HEK293 (cell line): Measurements from ENCODE around the gene MNX1.

Experiments
- CTCF ChIA-PET: fragments of 350-600 bp; formaldehyde crosslinking; extraction: SDS; loops from one replicate; lab custom pipeline; 2021; ENCODE audit warnings: antibody characterized with exemption; lab: Yijun Ruan, JAX
- POLR2A ChIA-PET: fragments of 300-600 bp; formaldehyde crosslinking; extraction: SDS; loops from one replicate; lab custom pipeline; 2020; ENCODE audit warnings: antibody characterized with exemption, inconsistent platforms; lab: Yijun Ruan, JAX
- H3K27ac ChIP-seq: fragments of 200-500 bp; sonication (Bioruptor generic); 2 replicates; pipeline ENCODE4 v1.5.1; 2014; ENCODE audit warnings: low read depth, low read length, control low read depth, inconsistent platforms; ENCODE audit errors: extremely low read depth
- H3K36me3 ChIP-seq, 2 experiments: fragments of 200-500 bp in 1 of 2; sonication (Bioruptor generic) in 1 of 2; 1 replicate in 1 of 2; 2 replicates in 1 of 2; pipeline ENCODE4 v1.5.1; 2014 to 2017; ENCODE audit warnings: inconsistent platforms in 2 of 2, low read length in 2 of 2; ENCODE audit not compliant: control insufficient read depth in 2 of 2, insufficient read depth in 1 of 2
- H3K4me1 ChIP-seq: fragments of 200-500 bp; sonication (Bioruptor generic); 2 replicates; pipeline ENCODE4 v1.5.1; 2014; ENCODE audit warnings: mild to moderate bottlenecking, low read length, inconsistent platforms; ENCODE audit not compliant: control insufficient read depth, insufficient read depth
- H3K4me3 ChIP-seq: 2 replicates; pipeline ENCODE4 v1.5.1; 2011; ENCODE audit warnings: low read depth, mild to moderate bottlenecking, control low read depth, low read length, moderate library complexity
- H3K9me3 ChIP-seq: fragments of 200-500 bp; sonication (Bioruptor generic); 2 replicates; pipeline ENCODE4 v1.5.1; 2014; ENCODE audit warnings: low read depth, low read length, inconsistent platforms; ENCODE audit not compliant: control insufficient read depth, insufficient read depth
- KLF16 ChIP-seq: fragments of 450-650 bp; formaldehyde crosslinking; IDR thresholded peaks from 2 replicates; pipeline ENCODE4 v1.5.1; 2017; ENCODE audit warnings: missing biosample characterization, missing genetic modification characterization
- KLF8 ChIP-seq: fragments of 450-650 bp; formaldehyde crosslinking; IDR thresholded peaks from 2 replicates; pipeline ENCODE4 v1.5.1; 2016; ENCODE audit warnings: missing biosample characterization, missing genetic modification characterization
- MZF1 ChIP-seq: fragments of 450-650 bp; formaldehyde crosslinking; IDR thresholded peaks from 2 replicates; pipeline ENCODE4 v1.5.1; 2017; ENCODE audit warnings: missing biosample characterization, missing genetic modification characterization, borderline replicate concordance
- SP3 ChIP-seq: fragments of 450-650 bp; formaldehyde crosslinking; IDR thresholded peaks from 2 replicates; pipeline ENCODE4 v1.5.1; 2016; ENCODE audit warnings: missing biosample characterization, missing genetic modification characterization
- WT1 ChIP-seq: fragments of 450-650 bp; formaldehyde crosslinking; IDR thresholded peaks from 2 replicates; pipeline ENCODE4 v1.5.1; 2016; ENCODE audit warnings: missing biosample characterization, missing genetic modification characterization
- ZBTB1 ChIP-seq: fragments of 450-650 bp; formaldehyde crosslinking; IDR thresholded peaks from 2 replicates; pipeline ENCODE4 v1.5.1; 2016; ENCODE audit warnings: missing biosample characterization, missing genetic modification characterization
- ZNF112 ChIP-seq: fragments of 450-650 bp; formaldehyde crosslinking; IDR thresholded peaks from 2 replicates; pipeline ENCODE4 v1.5.0; 2017; ENCODE audit warnings: missing biosample characterization, missing genetic modification characterization
- ZNF157 ChIP-seq: fragments of 450-650 bp; formaldehyde crosslinking; IDR thresholded peaks from 2 replicates; pipeline ENCODE4 v1.5.1; 2016; ENCODE audit warnings: missing biosample characterization, missing genetic modification characterization
- ZNF19 ChIP-seq: fragments of 450-650 bp; formaldehyde crosslinking; IDR thresholded peaks from 2 replicates; pipeline ENCODE4; 2016; ENCODE audit warnings: missing biosample characterization, missing genetic modification characterization, low read depth
- ZNF214 ChIP-seq: fragments of 450-650 bp; formaldehyde crosslinking; IDR thresholded peaks from 2 replicates; pipeline ENCODE4 v1.5.1; 2017; ENCODE audit warnings: missing biosample characterization, mild to moderate bottlenecking, missing genetic modification characterization, borderline replicate concordance
- ZNF221 ChIP-seq: fragments of 450-650 bp; formaldehyde crosslinking; IDR thresholded peaks from 2 replicates; pipeline ENCODE4 v1.5.1; 2017; ENCODE audit warnings: missing biosample characterization, missing genetic modification characterization, borderline replicate concordance
- ZNF248 ChIP-seq: fragments of 450-650 bp; formaldehyde crosslinking; IDR thresholded peaks from 2 replicates; pipeline ENCODE4 v1.5.1; 2017; ENCODE audit warnings: missing biosample characterization, missing genetic modification characterization
- ZNF664 ChIP-seq: fragments of 450-650 bp; formaldehyde crosslinking; IDR thresholded peaks from 2 replicates; pipeline ENCODE4 v1.5.1; 2016; ENCODE audit warnings: missing biosample characterization, missing genetic modification characterization
- ZNF768 ChIP-seq: fragments of 450-650 bp; formaldehyde crosslinking; IDR thresholded peaks from 2 replicates; pipeline ENCODE4 v1.5.1; 2018; ENCODE audit warnings: missing biosample characterization, mild to moderate bottlenecking, missing genetic modification characterization
- ZNF792 ChIP-seq: fragments of 450-650 bp; formaldehyde crosslinking; IDR thresholded peaks from 2 replicates; pipeline ENCODE4 v1.5.1; 2016; ENCODE audit warnings: missing biosample characterization, missing genetic modification characterization
- ZSCAN30 ChIP-seq: fragments of 450-650 bp; IDR thresholded peaks from 2 replicates; pipeline ENCODE4 v1.5.1; 2018; ENCODE audit warnings: missing biosample characterization, mild to moderate bottlenecking, missing genetic modification characterization, moderate library complexity
- TF ChIP-seq, protein P1 (sequence below): fragments of 450-650 bp; formaldehyde crosslinking; IDR thresholded peaks from 2 replicates; pipeline ENCODE4 v1.5.1; 2016; ENCODE audit warnings: missing biosample characterization, missing genetic modification characterization
- TF ChIP-seq, protein P2 (sequence below): fragments of 450-650 bp; formaldehyde crosslinking; IDR thresholded peaks from 2 replicates; pipeline ENCODE4 v1.5.1; 2017; ENCODE audit warnings: missing biosample characterization, missing genetic modification characterization
- TF ChIP-seq, protein P3 (sequence below): fragments of 450-650 bp; formaldehyde crosslinking; IDR thresholded peaks from 2 replicates; pipeline ENCODE4 v1.5.1; 2016; ENCODE audit warnings: missing biosample characterization, missing genetic modification characterization
- TF ChIP-seq, protein P4 (sequence below): fragments of 450-650 bp; IDR thresholded peaks from 2 replicates; pipeline ENCODE4 v1.5.1; 2018; ENCODE audit warnings: missing biosample characterization, mild to moderate bottlenecking, missing genetic modification characterization
- TF ChIP-seq, protein P5 (sequence below): fragments of 450-650 bp; formaldehyde crosslinking; conservative IDR thresholded peaks from 2 replicates; pipeline ENCODE4 v1.5.1; 2016; ENCODE audit warnings: low read depth, missing biosample characterization, missing genetic modification characterization

MNX1 gene

DNA sequence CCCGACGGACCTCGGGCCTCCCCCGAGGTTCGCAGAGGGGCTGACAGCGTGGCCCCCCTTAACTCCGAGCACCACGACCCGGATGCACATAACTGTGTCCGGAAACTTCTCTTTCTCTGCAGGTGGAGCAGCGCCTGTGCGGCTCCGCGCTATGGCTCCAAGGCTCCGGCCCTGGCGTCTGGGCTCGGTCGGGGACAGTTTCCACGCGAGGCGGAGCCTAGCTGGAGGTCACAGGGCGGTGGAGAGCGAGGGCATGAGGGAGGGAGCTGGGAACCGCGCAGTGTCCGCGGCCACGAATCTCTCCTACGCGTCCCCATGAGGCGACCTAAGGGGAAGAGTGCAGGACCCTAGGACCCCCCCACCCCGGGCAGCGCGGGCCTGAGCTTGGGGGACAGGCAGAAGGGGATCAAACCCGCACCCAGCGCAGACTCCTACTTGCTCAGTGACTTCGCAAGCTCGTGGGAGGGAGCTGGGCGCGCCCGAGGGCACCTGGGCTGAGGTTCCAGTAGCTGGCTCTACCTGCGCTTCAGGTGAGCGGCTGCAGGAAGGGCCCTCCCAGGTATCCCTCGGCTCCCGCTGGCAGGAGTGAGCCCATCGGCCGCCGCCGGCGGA, 8.6 kb upstream of the MNX1 start:
- Histone ChIP-seq H3K27ac (no peak overlapping the region), H3K4me3 (no peak overlapping the region), H3K9me3 (no peaks in the 10 kb centered on the region), H3K4me1 (no peaks in the 10 kb centered on the region), H3K36me3 (no peaks in the 10 kb centered on the region)
- ChIA-PET POLR2A (no interaction called here), CTCF (no interaction called here)
- TF ChIP-seq, protein P1, sequence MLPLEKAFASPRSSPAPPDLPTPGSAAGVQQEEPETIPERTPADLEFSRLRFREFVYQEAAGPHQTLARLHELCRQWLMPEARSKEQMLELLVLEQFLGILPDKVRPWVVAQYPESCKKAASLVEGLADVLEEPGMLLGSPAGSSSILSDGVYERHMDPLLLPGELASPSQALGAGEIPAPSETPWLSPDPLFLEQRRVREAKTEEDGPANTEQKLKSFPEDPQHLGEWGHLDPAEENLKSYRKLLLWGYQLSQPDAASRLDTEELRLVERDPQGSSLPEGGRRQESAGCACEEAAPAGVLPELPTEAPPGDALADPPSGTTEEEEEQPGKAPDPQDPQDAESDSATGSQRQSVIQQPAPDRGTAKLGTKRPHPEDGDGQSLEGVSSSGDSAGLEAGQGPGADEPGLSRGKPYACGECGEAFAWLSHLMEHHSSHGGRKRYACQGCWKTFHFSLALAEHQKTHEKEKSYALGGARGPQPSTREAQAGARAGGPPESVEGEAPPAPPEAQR (tag by site-specific recombination) = no peak
- TF ChIP-seq ZNF768 (tag by site-specific recombination) = no peak
- TF ChIP-seq ZBTB1 (tag by site-specific recombination) = no peak
- TF ChIP-seq ZNF19 (tag by site-specific recombination) = no peak
- TF ChIP-seq, protein P2, sequence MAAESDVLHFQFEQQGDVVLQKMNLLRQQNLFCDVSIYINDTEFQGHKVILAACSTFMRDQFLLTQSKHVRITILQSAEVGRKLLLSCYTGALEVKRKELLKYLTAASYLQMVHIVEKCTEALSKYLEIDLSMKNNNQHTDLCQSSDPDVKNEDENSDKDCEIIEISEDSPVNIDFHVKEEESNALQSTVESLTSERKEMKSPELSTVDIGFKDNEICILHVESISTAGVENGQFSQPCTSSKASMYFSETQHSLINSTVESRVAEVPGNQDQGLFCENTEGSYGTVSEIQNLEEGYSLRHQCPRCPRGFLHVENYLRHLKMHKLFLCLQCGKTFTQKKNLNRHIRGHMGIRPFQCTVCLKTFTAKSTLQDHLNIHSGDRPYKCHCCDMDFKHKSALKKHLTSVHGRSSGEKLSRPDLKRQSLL (tag by site-specific recombination) = 0 out of 2 replicates have a peak, but pooled peaks have one; percentile 14
- no peak for TF ChIP-seq ZSCAN30 (tag by site-specific recombination)
- no peak for TF ChIP-seq ZNF248 (tag by site-specific recombination)

DNA sequence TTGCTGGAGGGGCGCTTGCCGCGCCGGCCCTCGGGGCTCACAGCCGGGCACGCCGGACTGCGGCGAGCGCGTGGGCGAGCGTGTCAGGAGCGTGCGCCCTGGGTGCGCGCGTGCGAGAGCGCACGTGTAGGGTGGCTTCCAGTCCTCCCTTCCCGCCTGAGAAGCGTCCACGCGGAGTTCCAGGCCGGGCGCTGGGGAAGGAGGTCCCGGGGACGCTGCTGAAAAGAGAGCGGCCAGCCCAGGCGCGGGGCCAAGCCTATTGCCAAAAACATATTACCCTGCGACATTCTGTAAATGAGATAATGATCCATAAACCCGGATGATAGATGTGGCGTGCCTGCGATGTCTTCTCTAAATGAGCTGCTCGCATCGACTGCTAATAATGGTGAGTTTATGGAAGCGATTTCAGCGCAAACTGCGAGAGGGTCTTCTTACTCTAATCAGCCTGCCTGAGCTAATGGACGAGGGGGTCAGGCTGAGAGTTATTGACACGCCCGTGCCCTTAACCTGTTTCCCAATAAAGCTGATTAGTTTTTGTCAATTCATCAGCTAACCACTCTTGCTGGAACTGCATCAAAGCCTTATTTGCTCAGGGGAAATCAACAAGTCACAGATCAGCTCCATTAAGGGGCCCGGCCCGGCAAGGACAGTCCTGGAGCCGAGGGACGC, 8.0 kb upstream of the MNX1 start:
- Histone ChIP-seq H3K4me3 (no peak overlapping the region), H3K4me1 (no peaks in the 10 kb centered on the region), H3K9me3 (no peaks in the 10 kb centered on the region), H3K36me3 (no peaks in the 10 kb centered on the region), H3K27ac (no peak overlapping the region)
- POLR2A ChIA-PET = no interaction called here
- CTCF ChIA-PET = no interaction called here
- TF ChIP-seq WT1 = no peak
- TF ChIP-seq, protein P3, sequence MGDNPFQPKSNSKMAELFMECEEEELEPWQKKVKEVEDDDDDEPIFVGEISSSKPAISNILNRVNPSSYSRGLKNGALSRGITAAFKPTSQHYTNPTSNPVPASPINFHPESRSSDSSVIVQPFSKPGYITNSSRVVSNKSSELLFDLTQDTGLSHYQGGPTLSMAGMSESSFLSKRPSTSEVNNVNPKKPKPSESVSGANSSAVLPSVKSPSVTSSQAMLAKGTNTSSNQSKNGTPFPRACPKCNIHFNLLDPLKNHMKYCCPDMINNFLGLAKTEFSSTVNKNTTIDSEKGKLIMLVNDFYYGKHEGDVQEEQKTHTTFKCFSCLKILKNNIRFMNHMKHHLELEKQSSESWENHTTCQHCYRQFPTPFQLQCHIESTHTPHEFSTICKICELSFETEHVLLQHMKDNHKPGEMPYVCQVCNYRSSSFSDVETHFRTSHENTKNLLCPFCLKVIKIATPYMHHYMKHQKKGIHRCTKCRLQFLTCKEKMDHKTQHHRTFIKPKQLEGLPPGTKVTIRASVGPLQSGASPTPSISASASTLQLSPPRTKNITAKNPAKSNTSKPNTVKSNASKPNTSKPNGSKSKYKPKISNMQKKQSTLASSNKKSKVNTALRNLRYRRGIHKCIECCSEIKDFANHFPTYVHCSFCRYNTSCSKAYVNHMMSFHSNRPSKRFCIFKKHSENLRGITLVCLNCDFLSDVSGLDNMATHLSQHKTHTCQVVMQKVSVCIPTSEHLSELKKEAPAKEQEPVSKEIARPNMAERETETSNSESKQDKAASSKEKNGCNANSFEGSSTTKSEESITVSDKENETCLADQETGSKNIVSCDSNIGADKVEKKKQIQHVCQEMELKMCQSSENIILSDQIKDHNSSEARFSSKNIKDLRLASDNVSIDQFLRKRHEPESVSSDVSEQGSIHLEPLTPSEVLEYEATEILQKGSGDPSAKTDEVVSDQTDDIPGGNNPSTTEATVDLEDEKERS = no peak
- no peak for TF ChIP-seq ZNF112 (tag by site-specific recombination)
- TF ChIP-seq SP3 (tag by site-specific recombination) = no peak
- no peak for TF ChIP-seq ZNF157 (tag by site-specific recombination)
- TF ChIP-seq MZF1 (tag by site-specific recombination) = no peak
- TF ChIP-seq, protein P4, sequence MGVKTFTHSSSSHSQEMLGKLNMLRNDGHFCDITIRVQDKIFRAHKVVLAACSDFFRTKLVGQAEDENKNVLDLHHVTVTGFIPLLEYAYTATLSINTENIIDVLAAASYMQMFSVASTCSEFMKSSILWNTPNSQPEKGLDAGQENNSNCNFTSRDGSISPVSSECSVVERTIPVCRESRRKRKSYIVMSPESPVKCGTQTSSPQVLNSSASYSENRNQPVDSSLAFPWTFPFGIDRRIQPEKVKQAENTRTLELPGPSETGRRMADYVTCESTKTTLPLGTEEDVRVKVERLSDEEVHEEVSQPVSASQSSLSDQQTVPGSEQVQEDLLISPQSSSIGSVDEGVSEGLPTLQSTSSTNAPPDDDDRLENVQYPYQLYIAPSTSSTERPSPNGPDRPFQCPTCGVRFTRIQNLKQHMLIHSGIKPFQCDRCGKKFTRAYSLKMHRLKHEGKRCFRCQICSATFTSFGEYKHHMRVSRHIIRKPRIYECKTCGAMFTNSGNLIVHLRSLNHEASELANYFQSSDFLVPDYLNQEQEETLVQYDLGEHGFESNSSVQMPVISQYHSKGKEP = no peak
- TF ChIP-seq ZNF19 (tag by site-specific recombination) = no peak
- TF ChIP-seq ZNF221 (tag by site-specific recombination) = no peak
- no peak for TF ChIP-seq ZNF792 (tag by site-specific recombination)
- TF ChIP-seq ZNF214 = no peak
- TF ChIP-seq KLF8 (tag by site-specific recombination) = no peak
- TF ChIP-seq KLF16 (tag by site-specific recombination) = no peak
- TF ChIP-seq ZNF664 = no peak
- TF ChIP-seq, protein P5, sequence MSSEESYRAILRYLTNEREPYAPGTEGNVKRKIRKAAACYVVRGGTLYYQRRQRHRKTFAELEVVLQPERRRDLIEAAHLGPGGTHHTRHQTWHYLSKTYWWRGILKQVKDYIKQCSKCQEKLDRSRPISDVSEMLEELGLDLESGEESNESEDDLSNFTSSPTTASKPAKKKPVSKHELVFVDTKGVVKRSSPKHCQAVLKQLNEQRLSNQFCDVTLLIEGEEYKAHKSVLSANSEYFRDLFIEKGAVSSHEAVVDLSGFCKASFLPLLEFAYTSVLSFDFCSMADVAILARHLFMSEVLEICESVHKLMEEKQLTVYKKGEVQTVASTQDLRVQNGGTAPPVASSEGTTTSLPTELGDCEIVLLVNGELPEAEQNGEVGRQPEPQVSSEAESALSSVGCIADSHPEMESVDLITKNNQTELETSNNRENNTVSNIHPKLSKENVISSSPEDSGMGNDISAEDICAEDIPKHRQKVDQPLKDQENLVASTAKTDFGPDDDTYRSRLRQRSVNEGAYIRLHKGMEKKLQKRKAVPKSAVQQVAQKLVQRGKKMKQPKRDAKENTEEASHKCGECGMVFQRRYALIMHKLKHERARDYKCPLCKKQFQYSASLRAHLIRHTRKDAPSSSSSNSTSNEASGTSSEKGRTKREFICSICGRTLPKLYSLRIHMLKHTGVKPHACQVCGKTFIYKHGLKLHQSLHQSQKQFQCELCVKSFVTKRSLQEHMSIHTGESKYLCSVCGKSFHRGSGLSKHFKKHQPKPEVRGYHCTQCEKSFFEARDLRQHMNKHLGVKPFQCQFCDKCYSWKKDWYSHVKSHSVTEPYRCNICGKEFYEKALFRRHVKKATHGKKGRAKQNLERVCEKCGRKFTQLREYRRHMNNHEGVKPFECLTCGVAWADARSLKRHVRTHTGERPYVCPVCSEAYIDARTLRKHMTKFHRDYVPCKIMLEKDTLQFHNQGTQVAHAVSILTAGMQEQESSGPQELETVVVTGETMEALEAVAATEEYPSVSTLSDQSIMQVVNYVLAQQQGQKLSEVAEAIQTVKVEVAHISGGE (tag by site-specific recombination) = no peak
